KMS-11 (cell line): ENCODE data around the gene ANGEL2.

Experiments
- H2AFZ ChIP-seq: fragments of 200-600 bp; sonication (generic); 2 replicates; pipeline ENCODE4 v1.6.1; 2016; ENCODE audit warnings: antibody characterized with exemption, mixed run types, low read depth
- H3K27ac ChIP-seq: fragments of 200-600 bp; sonication (generic); 2 replicates; pipeline ENCODE4 v1.6.1; 2016; ENCODE audit warnings: mild to moderate bottlenecking, mixed run types
- H3K27me3 ChIP-seq: fragments of 200-600 bp; sonication (generic); 2 replicates; pipeline ENCODE4 v1.6.1; 2017; ENCODE audit warnings: mild to moderate bottlenecking, low read depth, mixed run types, moderate library complexity; ENCODE audit not compliant: insufficient read depth
- H3K36me3 ChIP-seq: fragments of 200-600 bp; sonication (generic); 2 replicates; pipeline ENCODE4 v1.6.1; 2017; ENCODE audit warnings: mild to moderate bottlenecking, mixed run types; ENCODE audit not compliant: insufficient read depth
- H3K4me1 ChIP-seq: fragments of 200-600 bp; sonication (generic); 2 replicates; pipeline ENCODE4 v1.6.1; 2016; ENCODE audit warnings: mild to moderate bottlenecking, low read depth, mixed run types; ENCODE audit not compliant: poor library complexity, severe bottlenecking
- H3K4me2 ChIP-seq: fragments of 200-600 bp; sonication (generic); 2 replicates; pipeline ENCODE4 v1.7.0; 2016; ENCODE audit warnings: mild to moderate bottlenecking, mixed run types
- H3K4me3 ChIP-seq: fragments of 200-600 bp; sonication (generic); IDR thresholded peaks from 2 replicates; pipeline ENCODE4 v1.6.1; 2017; ENCODE audit warnings: low read depth, low read length, mixed read lengths; ENCODE audit not compliant: insufficient read depth
- H3K79me2 ChIP-seq: fragments of 200-600 bp; sonication (generic); 2 replicates; pipeline ENCODE4 v1.6.1; 2016; ENCODE audit warnings: low read depth, mixed run types; ENCODE audit not compliant: insufficient read depth
- H3K9ac ChIP-seq: fragments of 200-600 bp; sonication (generic); 2 replicates; pipeline ENCODE4 v1.6.1; 2016; ENCODE audit warnings: mild to moderate bottlenecking, mixed run types
- H4K20me1 ChIP-seq: fragments of 200-600 bp; sonication (generic); 2 replicates; pipeline ENCODE4 v1.6.1; 2016; ENCODE audit warnings: mild to moderate bottlenecking, mixed run types; ENCODE audit not compliant: insufficient read depth
- CTCF ChIP-seq: fragments of 200-600 bp; sonication (generic); conservative IDR thresholded peaks from 2 replicates; pipeline ENCODE4 v1.6.1; 2017; ENCODE audit warnings: low read depth, mild to moderate bottlenecking, antibody characterized with exemption, low read length, moderate library complexity, mixed read lengths

Gene ANGEL2

GRCh38 chr1:212953321-212953720 lies 62.3 kb downstream of the ANGEL2 start:
- Histone ChIP-seq H2AFZ (no peak overlapping the region), H4K20me1 (no peaks in the 10 kb centered on the region), H3K9ac (no peak overlapping the region), H3K27ac (no peak overlapping the region), H3K4me2 (no peak overlapping the region), H3K4me3 (no peak overlapping the region), H3K4me1 (peaks cover 27% of the 10 kb centered on the region), H3K36me3 (no peaks in the 10 kb centered on the region), H3K27me3 (no peaks in the 10 kb centered on the region), H3K79me2 (no peaks in the 10 kb centered on the region)
- no peak for TF ChIP-seq CTCF

GRCh38 chr1:212952641-212952976 lies 63.1 kb downstream of the ANGEL2 start:
- Histone ChIP-seq H3K4me3 (no peak overlapping the region), H3K9ac (no peak overlapping the region), H3K27ac (no peak overlapping the region), H4K20me1 (no peaks in the 10 kb centered on the region), H3K36me3 (no peaks in the 10 kb centered on the region), H2AFZ (no peak overlapping the region), H3K27me3 (no peaks in the 10 kb centered on the region), H3K79me2 (no peaks in the 10 kb centered on the region), H3K4me2 (no peak overlapping the region), H3K4me1 (peaks cover 19% of the 10 kb centered on the region)
- no peak for TF ChIP-seq CTCF

GRCh38 chr1:212951947-212952640 lies 63.6 kb downstream of the ANGEL2 start:
- Histone ChIP-seq H4K20me1 (no peaks in the 10 kb centered on the region), H3K9ac (no peak overlapping the region), H3K79me2 (no peaks in the 10 kb centered on the region), H3K4me2 (no peak overlapping the region), H3K27ac (no peak overlapping the region), H2AFZ (no peak overlapping the region), H3K36me3 (no peaks in the 10 kb centered on the region), H3K4me3 (no peak overlapping the region), H3K27me3 (no peaks in the 10 kb centered on the region), H3K4me1 (peaks cover 20% of the 10 kb centered on the region)
- no peak for TF ChIP-seq CTCF

GRCh38 chr1:212951126-212951946 lies 64.3 kb downstream of the ANGEL2 start:
- Histone ChIP-seq H3K9ac (no peak overlapping the region; the same call in 1 of the 2 replicates), H3K36me3 (no peaks in the 10 kb centered on the region), H3K4me3 (peak overlapping the region; percentile 44), H4K20me1 (no peaks in the 10 kb centered on the region), H3K4me2 (peak overlapping the region; percentile 39; the same call in 1 of the 2 replicates), H3K27me3 (no peaks in the 10 kb centered on the region), H2AFZ (peak overlapping the region; percentile 43; the same call in 1 of the 2 replicates), H3K27ac (no peak overlapping the region), H3K4me1 (peaks cover 17% of the 10 kb centered on the region), H3K79me2 (no peaks in the 10 kb centered on the region)
- TF ChIP-seq CTCF, result no peak
